WTC11 (cell line): ENCODE data around the gene RAET1G.

Experiments
- TF ChIP-seq, protein P1 (sequence below): fragments of 200-600 bp; IDR thresholded peaks from 2 replicates; pipeline ENCODE4 v1.8.0; 2022; ENCODE audit warnings: antibody characterized with exemption
- TF ChIP-seq, protein P2 (sequence below): sonication (generic); formaldehyde crosslinking; IDR thresholded peaks from 2 replicates; pipeline ENCODE4 v1.8.1; 2022; ENCODE audit warnings: low read depth, missing genetic modification reagents, borderline replicate concordance

DNA sequence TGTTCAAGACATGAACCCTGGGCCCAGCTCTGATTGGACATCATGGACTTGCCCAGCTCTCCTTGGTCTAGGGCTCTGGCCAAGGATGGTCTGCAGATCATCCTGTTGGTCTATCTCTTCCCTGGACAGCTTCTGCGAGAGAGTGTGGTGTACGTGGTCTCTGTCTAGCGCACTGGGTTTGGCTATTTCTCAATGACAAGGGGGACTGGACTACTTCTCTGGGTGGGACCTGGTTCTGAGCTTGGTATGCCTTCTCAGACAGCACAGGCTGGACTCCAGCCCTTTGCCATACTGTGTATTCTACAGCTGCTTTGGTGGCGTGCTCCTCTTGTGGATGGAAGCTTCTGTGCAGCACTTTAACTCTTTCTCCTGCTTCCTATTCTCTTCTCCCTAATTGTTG, 16.5 kb downstream of the RAET1G start:
- TF ChIP-seq, protein P1, sequence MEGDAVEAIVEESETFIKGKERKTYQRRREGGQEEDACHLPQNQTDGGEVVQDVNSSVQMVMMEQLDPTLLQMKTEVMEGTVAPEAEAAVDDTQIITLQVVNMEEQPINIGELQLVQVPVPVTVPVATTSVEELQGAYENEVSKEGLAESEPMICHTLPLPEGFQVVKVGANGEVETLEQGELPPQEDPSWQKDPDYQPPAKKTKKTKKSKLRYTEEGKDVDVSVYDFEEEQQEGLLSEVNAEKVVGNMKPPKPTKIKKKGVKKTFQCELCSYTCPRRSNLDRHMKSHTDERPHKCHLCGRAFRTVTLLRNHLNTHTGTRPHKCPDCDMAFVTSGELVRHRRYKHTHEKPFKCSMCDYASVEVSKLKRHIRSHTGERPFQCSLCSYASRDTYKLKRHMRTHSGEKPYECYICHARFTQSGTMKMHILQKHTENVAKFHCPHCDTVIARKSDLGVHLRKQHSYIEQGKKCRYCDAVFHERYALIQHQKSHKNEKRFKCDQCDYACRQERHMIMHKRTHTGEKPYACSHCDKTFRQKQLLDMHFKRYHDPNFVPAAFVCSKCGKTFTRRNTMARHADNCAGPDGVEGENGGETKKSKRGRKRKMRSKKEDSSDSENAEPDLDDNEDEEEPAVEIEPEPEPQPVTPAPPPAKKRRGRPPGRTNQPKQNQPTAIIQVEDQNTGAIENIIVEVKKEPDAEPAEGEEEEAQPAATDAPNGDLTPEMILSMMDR = no peak
- TF ChIP-seq, protein P2, sequence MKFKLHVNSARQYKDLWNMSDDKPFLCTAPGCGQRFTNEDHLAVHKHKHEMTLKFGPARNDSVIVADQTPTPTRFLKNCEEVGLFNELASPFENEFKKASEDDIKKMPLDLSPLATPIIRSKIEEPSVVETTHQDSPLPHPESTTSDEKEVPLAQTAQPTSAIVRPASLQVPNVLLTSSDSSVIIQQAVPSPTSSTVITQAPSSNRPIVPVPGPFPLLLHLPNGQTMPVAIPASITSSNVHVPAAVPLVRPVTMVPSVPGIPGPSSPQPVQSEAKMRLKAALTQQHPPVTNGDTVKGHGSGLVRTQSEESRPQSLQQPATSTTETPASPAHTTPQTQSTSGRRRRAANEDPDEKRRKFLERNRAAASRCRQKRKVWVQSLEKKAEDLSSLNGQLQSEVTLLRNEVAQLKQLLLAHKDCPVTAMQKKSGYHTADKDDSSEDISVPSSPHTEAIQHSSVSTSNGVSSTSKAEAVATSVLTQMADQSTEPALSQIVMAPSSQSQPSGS (CRISPR knock-in tag) = no peak
